ENCODE results near the gene KCNJ6. TPM values are rescaled to one million over a fixed set of nuclear protein-coding genes. Genes with fewer than 3 reads are reported as not detected.

The KCNJ6 gene
- total RNA-seq, 1 experiment from 2014 or later, result not detected

DNA sequence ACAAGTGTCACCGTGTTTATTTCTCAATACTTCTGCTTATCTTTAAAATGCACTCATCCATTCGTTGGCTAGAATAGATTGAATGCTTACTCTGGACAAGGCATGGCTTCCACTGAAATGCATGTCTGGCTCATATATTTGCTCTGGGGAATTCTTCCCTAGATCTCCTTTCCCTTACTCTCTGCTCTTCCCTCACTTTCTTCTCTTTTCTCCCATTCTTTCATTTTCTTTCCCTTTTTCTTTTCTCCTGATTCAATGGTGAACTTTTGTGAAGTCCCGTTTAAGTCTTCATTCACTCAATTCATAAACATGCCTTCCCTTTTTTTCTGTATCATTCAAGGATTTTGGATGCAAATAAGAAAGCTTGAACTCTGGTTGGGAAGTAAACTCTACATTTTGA is 315.2 kb downstream of the KCNJ6 start:
- H3K4me2 ChIP-seq (ENCODE audit: low read length), result no peak overlapping the region
- no peak overlapping the region for H3K27ac ChIP-seq (ENCODE audit: low read depth, low read length)
- intact Hi-C loops (cut with micrococcal nuclease), result no loop called here
- ChIA-PET RAD21 (ENCODE audit: low non-redundant PET in 1 of 2, low total read pairs in 2 of 2, uncharacterized antibody in 2 of 2, unreplicated experiment in 2 of 2) (no interaction called here), CTCF (no interaction called here), POLR2A (no interaction called here)
- H3K36me3 ChIP-seq (ENCODE audit: control insufficient read depth in 1 of 2, insufficient read depth in 2 of 2, low read length in 2 of 2), result no peaks in the 10 kb centered on the region
- ATAC-seq (no peak), DNase-seq (ENCODE audit: low read depth, low spot score) (no peak)
- BruUV-seq (replicated peaks), result no TSS peak
- H3K4me3 ChIP-seq (replicated peaks in 1 of 2; ENCODE audit: low read depth in 1 of 2, low read length in 2 of 2), result no peak overlapping the region
- H3K9me3 ChIP-seq (ENCODE audit: control insufficient read depth in 1 of 2, insufficient read depth in 1 of 2, low read depth in 1 of 2, low read length in 2 of 2), result no peaks in the 10 kb centered on the region; a peak in 1 of 4 replicates
- no peaks in the 10 kb centered on the region; the same call in 1 of the 2 replicates for H3K27me3 ChIP-seq (ENCODE audit: insufficient read depth, low read length)
- H2AFZ ChIP-seq (ENCODE audit: low read depth, low read length, poor library complexity, severe bottlenecking), result no peak overlapping the region
- TF ChIP-seq SIN3A (IDR thresholded peaks at IDR 0.05; ENCODE audit: low read depth) (no peak), EZH2 (IDR thresholded peaks at IDR 0.05) (no peak), SP1 (IDR thresholded peaks at IDR 0.05; ENCODE audit: low read depth) (no peak), CBX3 (IDR thresholded peaks at IDR 0.05; ENCODE audit: low read depth) (no peak), ZFX (IDR thresholded peaks at IDR 0.05) (no peak), EZH2phosphoT487 (IDR thresholded peaks at IDR 0.05; ENCODE audit: borderline replicate concordance) (no peak)
- H3K9me2 ChIP-seq (ENCODE audit: insufficient read depth), result no peaks in the 10 kb centered on the region
- H4K20me1 ChIP-seq (ENCODE audit: insufficient read depth), result no peaks in the 10 kb centered on the region
- no peaks in the 10 kb centered on the region for H3K4me1 ChIP-seq (ENCODE audit: control insufficient read depth in 1 of 2, insufficient read depth in 2 of 2, low read length in 2 of 2)
- no peaks in the 10 kb centered on the region for H3K79me2 ChIP-seq (ENCODE audit: insufficient read depth, low read length)
- no peak overlapping the region for H3K9ac ChIP-seq (ENCODE audit: low read length)

DNA sequence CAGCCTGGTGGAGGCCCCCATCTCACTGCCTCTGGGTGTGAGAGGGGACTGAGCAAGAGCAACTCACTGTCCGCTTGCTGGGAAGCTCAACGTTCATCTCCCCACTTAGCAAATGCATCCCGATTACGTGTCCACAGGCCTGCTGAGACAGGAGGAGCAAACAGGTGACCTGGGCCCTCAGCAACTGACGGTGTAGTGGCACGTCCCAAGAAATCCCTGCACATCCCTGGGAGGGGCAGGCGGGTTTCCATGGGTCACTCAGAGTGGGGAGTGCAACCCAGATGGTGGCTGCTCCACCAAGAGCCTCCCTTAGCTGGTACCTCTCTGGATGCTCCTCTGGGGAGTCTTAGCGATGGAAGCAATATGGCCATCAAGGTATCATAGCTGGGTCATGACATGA is 320.3 kb downstream of the KCNJ6 start:
- ChIA-PET CTCF (no interaction called here), RAD21 (ENCODE audit: low non-redundant PET in 1 of 2, low total read pairs in 2 of 2, uncharacterized antibody in 2 of 2, unreplicated experiment in 2 of 2) (no interaction called here), POLR2A (no interaction called here)
- Histone ChIP-seq H4K20me1 (ENCODE audit: insufficient read depth) (no peaks in the 10 kb centered on the region), H3K9me2 (ENCODE audit: insufficient read depth) (no peaks in the 10 kb centered on the region), H2AFZ (ENCODE audit: low read depth, low read length, poor library complexity, severe bottlenecking) (no peak overlapping the region), H3K79me2 (ENCODE audit: insufficient read depth, low read length) (no peaks in the 10 kb centered on the region), H3K27ac (ENCODE audit: low read depth, low read length) (no peak overlapping the region), H3K36me3 (ENCODE audit: control insufficient read depth in 1 of 2, insufficient read depth in 2 of 2, low read length in 2 of 2) (no peaks in the 10 kb centered on the region), H3K9me3 (ENCODE audit: control insufficient read depth in 1 of 2, insufficient read depth in 1 of 2, low read depth in 1 of 2, low read length in 2 of 2) (no peaks in the 10 kb centered on the region), H3K4me3 (replicated peaks in 1 of 2; ENCODE audit: low read depth in 1 of 2, low read length in 2 of 2) (no peak overlapping the region), H3K4me1 (ENCODE audit: control insufficient read depth in 1 of 2, insufficient read depth in 2 of 2, low read length in 2 of 2) (no peaks in the 10 kb centered on the region), H3K27me3 (ENCODE audit: insufficient read depth, low read length) (no peaks in the 10 kb centered on the region; the same call in 1 of the 2 replicates), H3K4me2 (ENCODE audit: low read length) (no peak overlapping the region), H3K9ac (ENCODE audit: low read length) (no peak overlapping the region)
- intact Hi-C loops (cut with micrococcal nuclease), result no loop called here
- DNase-seq (ENCODE audit: low read depth, low spot score), result no peak
- no TSS peak for BruUV-seq (replicated peaks)
- no peak for ATAC-seq
- no peak for TF ChIP-seq ATF3 (IDR thresholded peaks at IDR 0.05)
- TF ChIP-seq SRF (IDR thresholded peaks at IDR 0.05; ENCODE audit: low read depth), result no peak
- TF ChIP-seq POLR2A (IDR thresholded peaks at IDR 0.05; ENCODE audit: borderline replicate concordance, extremely low read depth, insufficient read depth, insufficient read length), result no peak
- TF ChIP-seq SP1 (IDR thresholded peaks at IDR 0.05; ENCODE audit: low read depth), result no peak
- TF ChIP-seq JUND (IDR thresholded peaks at IDR 0.05), result no peak
- TF ChIP-seq REST (IDR thresholded peaks at IDR 0.05; ENCODE audit: low read depth), result no peak
- TF ChIP-seq POLR2AphosphoS5 (IDR thresholded peaks at IDR 0.05; ENCODE audit: low read depth, low read length), result no peak
- no peak for TF ChIP-seq SIN3A (IDR thresholded peaks at IDR 0.05; ENCODE audit: low read depth)
- no peak for TF ChIP-seq EGR1 (IDR thresholded peaks at IDR 0.05; ENCODE audit: low read depth)
- no peak for TF ChIP-seq YY1 (IDR thresholded peaks at IDR 0.05; ENCODE audit: extremely low read depth, insufficient replicate concordance, low read depth, low read length)
- TF ChIP-seq ELF1 (IDR thresholded peaks at IDR 0.05; ENCODE audit: borderline replicate concordance, low read depth), result no peak

Data from HCT116 (cell line).